Measurements from ENCODE around the gene GALNT3. TPM values are rescaled to one million over a fixed set of nuclear protein-coding genes. Genes with fewer than 3 reads are reported as not detected.

Gene GALNT3
- total and polyA plus RNA-seq, 11 donors: 0.08 to 1.2 (median 0.16) TPM; not detected in 4

DNA sequence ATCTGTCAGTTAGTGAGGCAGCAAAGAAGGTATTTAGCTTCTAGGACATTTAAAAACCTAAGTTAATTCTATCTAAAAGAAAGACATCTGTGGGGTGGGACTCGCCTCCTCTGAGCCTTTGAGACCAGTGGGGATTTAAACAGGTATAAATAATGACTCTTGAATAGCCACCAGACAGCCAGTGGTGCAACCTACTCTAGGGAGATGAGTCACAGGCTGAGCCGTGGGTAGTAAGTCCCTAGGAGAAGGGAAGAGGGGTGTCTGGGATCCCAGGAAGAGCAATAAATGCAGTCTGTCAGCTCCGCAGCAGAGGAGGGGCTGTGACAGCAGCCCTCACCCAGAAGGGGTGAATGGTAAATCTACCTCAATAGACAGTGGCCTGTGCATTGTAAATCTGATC, 43.1 kb upstream of the GALNT3 start:
- Histone ChIP-seq H3K27me3 (no peaks in the 10 kb centered on the region), H3K4me3 (no peak overlapping the region), H3K9me3 (no peaks in the 10 kb centered on the region), H3K27ac (no peak overlapping the region), H3K36me3 (no peaks in the 10 kb centered on the region), H3K4me1 (no peaks in the 10 kb centered on the region)
- WGBS, 4 donors: 61 to 79% (median 73%) methylated on average over 3 of the region's 3 CpGs
- TF ChIP-seq POLR2A (IDR thresholded peaks at IDR 0.05): no peak
- no peak for ATAC-seq
- no peak for DNase-seq
- intact Hi-C loops (cut with DNase I): no loop called here

DNA sequence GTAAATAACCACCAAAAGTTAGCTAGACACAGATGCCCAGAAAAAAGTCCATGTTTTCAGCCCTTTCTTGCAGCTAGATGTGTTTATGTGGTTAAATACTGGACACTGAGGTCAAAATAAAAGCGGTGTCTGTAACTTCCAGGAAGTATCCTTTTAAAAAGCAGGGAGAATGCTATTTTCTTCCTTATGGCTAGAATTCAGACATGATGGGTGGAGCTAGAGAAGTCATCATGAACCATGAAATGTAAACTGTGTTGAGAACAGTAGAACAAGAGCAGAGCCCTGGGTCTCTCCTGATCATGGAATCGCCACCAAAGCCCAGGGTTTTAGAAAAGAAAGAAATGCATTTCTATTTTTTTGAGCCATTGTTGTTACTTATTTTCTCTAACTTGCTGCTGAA, 41.3 kb upstream of the GALNT3 start:
- Histone ChIP-seq H3K27me3 (no peaks in the 10 kb centered on the region), H3K4me3 (no peak overlapping the region), H3K9me3 (no peaks in the 10 kb centered on the region), H3K36me3 (no peaks in the 10 kb centered on the region), H3K4me1 (no peaks in the 10 kb centered on the region), H3K27ac (no peak overlapping the region)
- DNase-seq (no peak), ATAC-seq (no peak)
- intact Hi-C loops (cut with DNase I): no loop called here
- WGBS, 4 donors: 77 to 86% (median 81%) methylated on average over 2 of the region's 2 CpGs
- TF ChIP-seq, protein P1, sequence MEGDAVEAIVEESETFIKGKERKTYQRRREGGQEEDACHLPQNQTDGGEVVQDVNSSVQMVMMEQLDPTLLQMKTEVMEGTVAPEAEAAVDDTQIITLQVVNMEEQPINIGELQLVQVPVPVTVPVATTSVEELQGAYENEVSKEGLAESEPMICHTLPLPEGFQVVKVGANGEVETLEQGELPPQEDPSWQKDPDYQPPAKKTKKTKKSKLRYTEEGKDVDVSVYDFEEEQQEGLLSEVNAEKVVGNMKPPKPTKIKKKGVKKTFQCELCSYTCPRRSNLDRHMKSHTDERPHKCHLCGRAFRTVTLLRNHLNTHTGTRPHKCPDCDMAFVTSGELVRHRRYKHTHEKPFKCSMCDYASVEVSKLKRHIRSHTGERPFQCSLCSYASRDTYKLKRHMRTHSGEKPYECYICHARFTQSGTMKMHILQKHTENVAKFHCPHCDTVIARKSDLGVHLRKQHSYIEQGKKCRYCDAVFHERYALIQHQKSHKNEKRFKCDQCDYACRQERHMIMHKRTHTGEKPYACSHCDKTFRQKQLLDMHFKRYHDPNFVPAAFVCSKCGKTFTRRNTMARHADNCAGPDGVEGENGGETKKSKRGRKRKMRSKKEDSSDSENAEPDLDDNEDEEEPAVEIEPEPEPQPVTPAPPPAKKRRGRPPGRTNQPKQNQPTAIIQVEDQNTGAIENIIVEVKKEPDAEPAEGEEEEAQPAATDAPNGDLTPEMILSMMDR (IDR thresholded peaks at IDR 0.05): no peak
- no peak for TF ChIP-seq POLR2A (IDR thresholded peaks at IDR 0.05)

DNA sequence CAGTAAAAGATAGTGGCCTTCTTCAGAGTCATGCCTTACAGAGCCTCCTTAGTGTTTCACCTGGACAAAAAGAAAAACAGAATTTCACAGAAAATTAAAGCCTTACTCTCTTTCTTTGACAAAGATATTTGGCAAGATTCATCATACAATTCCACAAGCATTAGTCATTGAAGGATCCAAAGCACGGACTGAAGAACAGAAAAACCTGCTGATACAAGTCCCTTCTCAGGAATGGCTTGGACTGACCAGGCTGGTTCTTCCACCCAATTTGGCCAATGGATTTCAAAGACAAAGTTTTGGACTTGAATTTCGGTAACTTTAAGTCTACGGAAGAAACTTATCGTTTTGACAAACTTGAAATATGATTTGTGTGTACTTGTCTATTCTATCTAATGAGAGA, 39.1 kb upstream of the GALNT3 start:
- WGBS, 4 donors: 90 to 95% (median 92%) methylated on average over 4 of the region's 4 CpGs
- no peaks in the 10 kb centered on the region for H3K27me3 ChIP-seq
- H3K4me3 ChIP-seq: no peak overlapping the region
- no peaks in the 10 kb centered on the region for H3K4me1 ChIP-seq
- ATAC-seq: no peak
- H3K36me3 ChIP-seq: no peaks in the 10 kb centered on the region
- H3K27ac ChIP-seq: no peak overlapping the region
- DNase-seq: no peak
- TF ChIP-seq, protein P1 (IDR thresholded peaks at IDR 0.05): no peak
- TF ChIP-seq POLR2A (IDR thresholded peaks at IDR 0.05): no peak
- no peaks in the 10 kb centered on the region for H3K9me3 ChIP-seq
- intact Hi-C loops (cut with DNase I): no loop called here

DNA sequence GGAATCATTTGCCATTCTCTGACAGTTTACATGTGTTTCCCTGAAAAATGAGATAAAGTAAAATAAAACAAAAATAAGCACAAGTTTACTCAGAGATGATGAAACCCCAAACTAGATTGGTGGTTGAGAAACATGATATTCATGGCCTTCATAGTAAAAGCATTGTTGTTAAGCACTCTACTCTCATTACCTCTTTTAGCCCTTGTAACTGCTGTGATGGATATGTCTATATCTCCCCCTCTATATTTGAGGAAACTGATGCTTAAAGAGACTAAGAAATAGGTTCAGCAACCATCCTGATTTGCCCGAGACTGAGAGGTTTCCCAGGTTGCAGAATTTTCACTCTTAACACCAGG, 33.9 kb upstream of the GALNT3 start:
- Histone ChIP-seq H3K4me3 (no peak overlapping the region), H3K9me3 (no peaks in the 10 kb centered on the region), H3K27me3 (no peaks in the 10 kb centered on the region), H3K4me1 (no peaks in the 10 kb centered on the region), H3K27ac (no peak overlapping the region), H3K36me3 (no peaks in the 10 kb centered on the region)
- TF ChIP-seq POLR2A (IDR thresholded peaks at IDR 0.05): no peak
- DNase-seq (no peak), ATAC-seq (no peak)
- intact Hi-C loops (cut with DNase I): no loop called here
- WGBS, 4 donors: 70 to 84% (median 73%) methylated on average over 1 of the region's 1 CpG

DNA sequence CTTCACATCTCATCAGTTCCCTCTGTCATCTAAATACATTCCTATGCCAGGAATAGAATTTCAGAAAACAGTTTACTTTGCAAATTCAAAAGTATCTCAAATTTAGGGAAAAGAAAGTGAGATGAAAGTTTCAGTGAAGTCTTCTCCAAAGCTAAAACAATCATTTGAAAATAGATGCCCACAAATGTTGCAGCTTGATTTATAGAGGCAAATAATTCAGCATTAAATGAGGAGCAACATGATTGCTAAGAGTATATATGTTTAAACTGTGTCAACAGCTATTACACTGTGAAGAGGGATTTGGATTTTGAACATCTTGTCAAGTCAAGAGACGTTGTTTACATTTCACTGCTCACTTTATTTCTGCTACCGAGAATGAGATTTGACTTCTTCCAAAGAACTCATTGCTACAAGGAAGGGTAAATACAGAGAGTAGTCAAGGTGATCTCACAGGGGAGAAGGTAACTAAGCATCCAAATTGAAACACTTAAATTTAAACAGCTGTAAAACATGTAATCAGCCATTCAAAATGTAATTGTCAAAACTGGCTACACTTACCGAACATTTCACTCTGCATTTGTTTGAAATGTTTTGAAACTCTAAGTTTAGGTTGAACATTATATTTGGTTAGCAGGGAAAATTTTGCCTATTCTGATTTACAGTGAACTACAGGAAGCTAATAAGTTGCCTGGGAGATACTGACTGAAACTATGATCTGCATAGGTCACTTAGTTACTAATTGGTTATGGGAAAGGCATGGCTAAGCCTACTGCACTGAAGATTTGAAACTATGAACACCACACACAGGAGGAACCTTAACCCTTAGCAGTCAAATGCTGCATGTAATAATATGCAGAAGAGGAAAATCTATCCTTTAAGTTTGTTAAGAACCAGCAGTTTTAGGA, 33.2 kb upstream of the GALNT3 start:
- no peak overlapping the region for H3K27ac ChIP-seq
- intact Hi-C loops (cut with DNase I): no loop called here
- H3K4me3 ChIP-seq: no peak overlapping the region
- no peaks in the 10 kb centered on the region for H3K9me3 ChIP-seq
- H3K4me1 ChIP-seq: no peaks in the 10 kb centered on the region
- no peaks in the 10 kb centered on the region for H3K36me3 ChIP-seq
- DNase-seq (no peak), ATAC-seq (no peak)
- H3K27me3 ChIP-seq: no peaks in the 10 kb centered on the region
- TF ChIP-seq, protein P1 (IDR thresholded peaks at IDR 0.05): no peak
- no peak for TF ChIP-seq POLR2A (IDR thresholded peaks at IDR 0.05)
- WGBS, 4 donors: 81 to 91% (median 86%) methylated on average over 3 of the region's 3 CpGs
